Measurements from ENCODE around the gene VPS13D.
"Not testable (repeated sequence)": the region's sequence is repeated elsewhere in the genome, so short reads cannot be mapped to it uniquely, and the experiment has no call there.

The VPS13D gene

GRCh38 chr1:12469493-12469892 lies 239.7 kb downstream of the VPS13D start:
- no peak for DNase-seq (ENCODE audit: low read depth, low spot score)

- no peak for DNase-seq (ENCODE audit: low read depth, low spot score)
These were observed 240.2 kb downstream of the VPS13D start for GRCh38 chr1:12469990-12470389.

- not testable (repeated sequence) for DNase-seq (ENCODE audit: low read depth, low spot score)
These were observed 241.1 kb downstream of the VPS13D start for GRCh38 chr1:12470916-12471315.

- no peak for DNase-seq (ENCODE audit: low read depth, low spot score)
These were observed 242.4 kb downstream of the VPS13D start for GRCh38 chr1:12472156-12472797.

- peak; percentile 60 for DNase-seq (ENCODE audit: low read depth, low spot score)
These were observed 243.1 kb downstream of the VPS13D start for GRCh38 chr1:12472798-12473551.

- DNase-seq (ENCODE audit: low read depth, low spot score), result no peak
These were observed 243.9 kb downstream of the VPS13D start for GRCh38 chr1:12473596-12474362.

- no peak for DNase-seq (ENCODE audit: low read depth, low spot score)
These were observed 245.3 kb downstream of the VPS13D start for GRCh38 chr1:12475101-12475500.

- DNase-seq (ENCODE audit: low read depth, low spot score), result no peak
These were observed 245.7 kb downstream of the VPS13D start for GRCh38 chr1:12475530-12475934.

- DNase-seq (ENCODE audit: low read depth, low spot score), result no peak
These were observed 246.1 kb downstream of the VPS13D start for GRCh38 chr1:12475947-12476346.

GRCh38 chr1:12477314-12477713 lies 247.5 kb downstream of the VPS13D start:
- no peak for DNase-seq (ENCODE audit: low read depth, low spot score)

- no peak for DNase-seq (ENCODE audit: low read depth, low spot score)
These were observed 248.2 kb downstream of the VPS13D start for GRCh38 chr1:12477936-12478611.

- no peak for DNase-seq (ENCODE audit: low read depth, low spot score)
These were observed 248.8 kb downstream of the VPS13D start for GRCh38 chr1:12478612-12478985.

GRCh38 chr1:12479311-12479710 lies 249.5 kb downstream of the VPS13D start:
- DNase-seq (ENCODE audit: low read depth, low spot score), result no peak

- DNase-seq (ENCODE audit: low read depth, low spot score), result no peak
These were observed 250.2 kb downstream of the VPS13D start for GRCh38 chr1:12480041-12480440.

GRCh38 chr1:12480748-12481362 lies 251.0 kb downstream of the VPS13D start:
- no peak for DNase-seq (ENCODE audit: low read depth, low spot score)

- no peak for DNase-seq (ENCODE audit: low read depth, low spot score)
These were observed 252.1 kb downstream of the VPS13D start for GRCh38 chr1:12481928-12482327.

- no peak for DNase-seq (ENCODE audit: low read depth, low spot score)
These were observed 253.2 kb downstream of the VPS13D start for GRCh38 chr1:12482988-12483387.

GRCh38 chr1:12485231-12486058 lies 255.6 kb downstream of the VPS13D start:
- DNase-seq (ENCODE audit: low read depth, low spot score), result no peak

- no peak for DNase-seq (ENCODE audit: low read depth, low spot score)
These were observed 256.2 kb downstream of the VPS13D start for GRCh38 chr1:12486059-12486341.

GRCh38 chr1:12486401-12487005 lies 256.7 kb downstream of the VPS13D start:
- DNase-seq (ENCODE audit: low read depth, low spot score), result no peak
